ENCODE measurements around the gene STMP1. TPM values are rescaled to one million over a fixed set of nuclear protein-coding genes. Genes with fewer than 3 reads are reported as not detected.

The STMP1 gene
- polyA plus RNA-seq, 1 of the 3 experiments (the other 2 are of a cell fraction), result 26.0 TPM

GRCh38 chr7:135650831-135651573, 11.3 kb upstream of the STMP1 start:
- no peak for TF ChIP-seq FOXM1 (IDR thresholded peaks at IDR 0.05; ENCODE audit: low read depth)
- TF ChIP-seq TEAD4 (IDR thresholded peaks at IDR 0.05; ENCODE audit: borderline replicate concordance, insufficient read depth), result no peak
- no peak for TF ChIP-seq USF2 (IDR thresholded peaks at IDR 0.05; ENCODE audit: borderline replicate concordance, low read depth, low read length)
- no peak for TF ChIP-seq JUND (IDR thresholded peaks at IDR 0.05)
- TF ChIP-seq FOSL2 (IDR thresholded peaks at IDR 0.05; ENCODE audit: borderline replicate concordance, low read depth), result no peak
- no peak for TF ChIP-seq NRF1 (IDR thresholded peaks at IDR 0.05; ENCODE audit: low read depth, low read length)
- TF ChIP-seq PBX3 (IDR thresholded peaks at IDR 0.05), result no peak
- TF ChIP-seq MAX (IDR thresholded peaks at IDR 0.05; ENCODE audit: low read depth), result no peak
- no peak for TF ChIP-seq TAF1 (IDR thresholded peaks at IDR 0.05; ENCODE audit: borderline replicate concordance, low read depth, low read length)
- no peak for TF ChIP-seq EP300 (IDR thresholded peaks at IDR 0.05; ENCODE audit: borderline replicate concordance in 1 of 2, low read depth in 1 of 2, low read length in 1 of 2)
- TF ChIP-seq MEF2A (IDR thresholded peaks at IDR 0.05; ENCODE audit: borderline replicate concordance, low read depth), result no peak
- no peak for TF ChIP-seq CTCF (IDR thresholded peaks at IDR 0.05)
- TF ChIP-seq NFIC (IDR thresholded peaks at IDR 0.05; ENCODE audit: borderline replicate concordance), result no peak
- TF ChIP-seq GABPA (IDR thresholded peaks at IDR 0.05; ENCODE audit: low read depth), result no peak
- no peak for TF ChIP-seq MXI1 (IDR thresholded peaks at IDR 0.05; ENCODE audit: low read depth, low read length)
- TF ChIP-seq FOXJ3 (CRISPR knock-in tag; IDR thresholded peaks at IDR 0.05), result no peak
- Histone ChIP-seq H3K9me3 (no peaks in the 10 kb centered on the region), H3K36me3 (replicated peaks in 1 of 2; ENCODE audit: control insufficient read depth in 1 of 2, insufficient read depth in 2 of 2, low read length in 1 of 2) (peaks cover 31 to 38% of the 10 kb centered on the region in 2 experiments), H3K9ac (no peak overlapping the region), H3K4me2 (no peak overlapping the region), H3K27me3 (ENCODE audit: insufficient read depth) (no peaks in the 10 kb centered on the region), H4K20me1 (ENCODE audit: insufficient read depth) (no peaks in the 10 kb centered on the region), H3K79me2 (ENCODE audit: insufficient read depth) (no peaks in the 10 kb centered on the region), H3K4me3 (ENCODE audit: low read depth in 2 of 2, low read length in 1 of 2) (no peak overlapping the region), H3K9me2 (no peaks in the 10 kb centered on the region), H2AFZ (ENCODE audit: low read depth) (no peak overlapping the region), H3K27ac (ENCODE audit: low read depth in 2 of 2, low read length in 1 of 2) (no peak overlapping the region), H3K4me1 (ENCODE audit: control insufficient read depth in 1 of 2, insufficient read depth in 2 of 2, low read depth in 1 of 2, low read length in 1 of 2) (peaks cover 0 to 3% of the 10 kb centered on the region in 2 experiments; a peak in 1 of 4 replicates), H3F3A (replicated peaks; ENCODE audit: insufficient read depth) (peaks cover 14% of the 10 kb centered on the region)
- DNase-seq, result no peak
- ChIA-PET CTCF (interaction anchor here (1.2 to 11.7 kb wide), 4 partner anchors 22 to 377 kb away, joined by 3 to 273 read pairs (median 4); no protein-coding TSS in a partner anchor), POLR2A (no interaction called here)
- 87% methylated on average over 15 of the region's 15 CpGs for WGBS (ENCODE audit: low lambda C conversion rate)
